GM18867 (cell line): ENCODE results near the gene UBAC2.
A peak's percentile ranks its signal among the peaks of the same experiment; 100 is the strongest.
"Not testable (repeated sequence)": the region's sequence is repeated elsewhere in the genome, so short reads cannot be mapped to it uniquely, and the experiment has no call there.

Experiments
- ATAC-seq: cut with Tn5 transposase; IDR thresholded peaks from one replicate; pipeline ENCODE4 v1.9.1; 2021; ENCODE audit warnings: mild to moderate bottlenecking, moderate library complexity; ENCODE audit not compliant: unreplicated experiment

Gene UBAC2

DNA sequence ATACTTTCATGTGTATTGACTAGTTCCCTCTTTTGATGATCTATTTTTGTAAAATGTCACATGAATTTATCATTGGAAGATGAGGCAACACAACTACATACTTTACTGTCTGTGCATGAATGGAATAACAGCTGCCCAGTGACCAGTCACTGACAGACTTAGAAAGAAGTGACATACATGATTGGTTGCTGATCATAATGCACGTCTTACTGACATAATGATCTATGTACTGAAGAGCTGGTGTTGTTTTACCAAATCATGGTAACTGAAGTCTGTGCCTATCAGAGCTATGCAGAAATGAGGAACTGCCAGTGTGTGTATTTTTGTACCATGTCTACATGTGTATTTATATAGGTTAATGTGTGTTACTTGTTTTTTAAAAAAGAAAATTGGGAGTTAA is 31.1 kb downstream of the UBAC2 start:
- ATAC-seq: no peak

- peak; percentile 81 for ATAC-seq
Measured at GRCh38 chr13:99237981-99238662, 37.5 kb downstream of the UBAC2 start.

DNA sequence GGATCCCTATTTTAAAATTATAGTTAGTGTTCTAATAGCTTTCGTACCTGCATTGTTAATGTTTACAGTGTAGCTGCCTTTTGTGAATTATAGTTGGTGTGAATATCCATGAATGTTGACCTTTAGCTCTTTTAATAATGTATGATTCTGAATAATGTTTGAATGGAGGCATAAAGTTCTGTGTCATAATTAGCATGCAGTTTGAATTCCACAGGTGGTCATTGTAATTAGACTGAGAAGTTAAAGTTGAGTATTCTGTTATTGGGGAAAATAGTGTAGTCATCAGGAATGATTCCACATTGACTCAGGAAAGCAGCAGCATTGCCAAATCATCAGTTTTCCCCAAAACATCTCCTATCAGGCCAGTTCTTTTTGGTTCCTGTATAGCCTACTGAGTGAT is 45.4 kb downstream of the UBAC2 start:
- no peak for ATAC-seq

DNA sequence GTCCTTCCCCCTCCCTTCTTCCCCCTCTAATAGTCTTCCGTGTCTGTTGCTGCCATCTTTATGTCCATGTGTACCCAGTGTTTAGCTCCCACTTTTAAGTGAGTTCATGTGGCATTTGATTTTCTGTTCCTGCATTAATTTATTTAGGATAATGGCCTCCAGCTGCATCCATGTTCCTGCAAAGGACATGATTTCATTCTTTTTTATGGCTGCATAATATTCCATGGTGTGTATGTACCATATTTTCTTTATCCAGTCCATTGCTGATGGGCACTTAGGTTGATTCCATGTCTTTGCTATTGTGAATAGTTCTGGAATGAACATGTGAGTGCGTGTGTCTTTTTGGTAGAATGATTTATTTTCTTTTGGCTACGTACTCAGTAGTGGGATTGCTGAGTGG is 48.5 kb downstream of the UBAC2 start:
- not testable (repeated sequence) for ATAC-seq

DNA sequence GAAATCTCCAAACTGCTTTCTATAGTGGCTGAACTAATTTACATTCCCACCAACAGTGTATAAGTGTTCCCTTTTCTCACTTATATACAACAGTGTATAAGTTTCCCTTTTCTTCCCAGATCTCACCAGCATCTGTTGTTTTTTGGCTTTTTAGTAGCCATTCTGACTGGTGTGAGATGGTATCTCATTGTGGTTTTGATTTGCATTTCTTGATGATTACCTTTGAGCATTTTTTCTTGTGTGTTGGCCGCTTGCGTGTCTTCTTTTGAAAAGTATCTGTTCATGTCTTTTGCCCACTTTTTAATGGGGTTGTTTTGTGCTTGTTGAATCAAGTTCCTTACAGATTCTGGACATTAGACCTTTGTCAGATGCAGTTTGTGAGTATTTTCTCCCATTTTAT is 49.0 kb downstream of the UBAC2 start:
- ATAC-seq: not testable (repeated sequence)

- no peak for ATAC-seq
Measured at GRCh38 chr13:99250982-99251825, 50.5 kb downstream of the UBAC2 start.

GRCh38 chr13:99251921-99252320 is 51.3 kb downstream of the UBAC2 start:
- ATAC-seq: no peak

DNA sequence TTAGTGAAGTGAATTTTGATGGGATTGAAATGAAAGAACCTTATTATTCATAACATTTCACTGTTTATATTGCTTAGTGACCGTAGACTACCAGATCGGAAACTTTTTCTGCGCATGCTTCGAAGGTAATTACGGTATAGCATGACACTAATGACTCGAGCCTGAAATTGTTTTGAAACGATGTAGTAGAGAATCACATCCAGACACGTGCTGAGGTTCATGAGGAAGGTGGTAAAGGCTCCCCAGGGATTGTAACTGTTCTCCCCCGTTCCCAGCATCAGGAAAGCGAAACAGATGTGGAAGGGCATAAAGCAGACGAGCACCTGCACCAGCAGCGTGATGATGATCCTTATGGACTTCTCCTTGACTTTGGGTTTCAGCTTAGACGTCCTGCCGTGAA is 54.2 kb downstream of the UBAC2 start:
- ATAC-seq: no peak

DNA sequence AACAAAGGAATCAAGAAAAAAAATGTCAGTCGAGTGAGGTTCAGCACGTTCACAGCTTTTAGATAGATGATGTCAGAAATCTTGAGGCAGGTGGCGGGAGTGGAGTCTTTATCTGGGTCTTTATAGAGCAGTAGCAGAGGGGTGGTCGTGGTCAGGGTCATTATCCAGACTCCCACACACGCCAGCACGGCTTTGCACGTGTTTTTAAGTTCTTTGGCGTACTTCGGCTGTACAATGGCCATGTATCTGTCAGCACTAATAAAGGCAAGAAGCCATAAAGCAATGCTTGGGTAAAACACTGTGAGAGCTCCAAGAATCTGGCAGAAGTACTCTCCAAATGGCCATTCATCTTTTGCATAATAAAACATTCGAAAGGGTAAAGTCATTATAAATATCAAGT is 54.6 kb downstream of the UBAC2 start:
- ATAC-seq: no peak

DNA sequence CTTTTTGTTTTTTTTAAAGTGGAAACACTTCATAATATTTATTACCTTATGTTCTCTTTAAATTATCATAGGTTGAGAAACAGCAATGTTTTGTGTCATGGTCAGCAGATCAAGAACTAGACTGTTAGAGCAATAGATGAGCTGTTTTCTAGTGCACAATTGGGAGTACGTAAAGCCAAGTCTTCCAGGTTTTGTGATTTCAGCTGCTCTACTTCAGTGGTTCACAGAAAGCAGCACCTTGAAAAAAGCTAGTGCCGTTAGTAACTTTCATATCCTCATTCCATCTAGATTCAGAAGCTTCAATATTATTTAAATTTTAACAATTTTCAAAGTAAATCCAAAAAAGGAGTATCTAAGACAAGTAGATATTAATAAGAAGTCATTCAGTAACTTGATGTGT is 55.6 kb downstream of the UBAC2 start:
- no peak for ATAC-seq

GRCh38 chr13:99256709-99257108 is 56.1 kb downstream of the UBAC2 start:
- ATAC-seq: no peak

GRCh38 chr13:99257291-99257690 is 56.6 kb downstream of the UBAC2 start:
- no peak for ATAC-seq

DNA sequence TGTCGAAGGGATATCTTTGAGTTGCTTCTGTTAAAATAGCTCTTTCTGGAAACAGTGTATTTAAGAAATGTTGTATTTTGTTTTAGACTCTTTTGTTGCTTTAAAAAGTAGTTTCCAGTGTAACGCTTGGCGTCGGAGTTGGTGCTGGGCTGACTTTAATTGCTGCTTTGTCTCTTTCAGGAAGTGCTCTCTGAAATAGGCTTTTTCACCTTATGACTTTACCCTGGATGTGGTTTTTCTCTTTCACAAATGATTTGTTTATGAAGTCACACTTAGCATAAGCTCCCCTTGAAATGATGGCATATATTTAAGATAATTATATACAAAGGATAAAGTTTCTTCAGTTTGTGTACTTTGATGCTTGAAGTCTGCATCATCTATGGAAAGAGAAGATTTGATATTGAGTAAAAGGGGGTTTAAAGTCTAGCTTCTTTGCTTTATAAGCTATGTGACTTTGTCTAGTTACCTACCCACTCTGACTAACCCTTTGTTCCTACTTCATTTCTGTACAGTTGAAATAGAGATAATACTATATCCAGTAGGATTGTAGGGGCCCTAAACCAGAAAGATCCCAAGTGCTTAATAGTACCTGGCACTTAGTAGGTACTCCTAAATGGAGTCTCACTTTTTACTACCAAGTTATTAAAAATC is 57.7 kb downstream of the UBAC2 start, which contains the start of gene GPR18:
Gene GPR18, minus strand, starts transcription at position 170 of the 651 bp plus-strand sequence. CDS start 2,507 bp downstream, outside the sequence.
- peak; percentile 90 for ATAC-seq

GRCh38 chr13:99258946-99259345 is 58.3 kb downstream of the UBAC2 start:
- peak; percentile 75 for ATAC-seq

- no peak for ATAC-seq
Measured at GRCh38 chr13:99260216-99260615, 59.6 kb downstream of the UBAC2 start.

DNA sequence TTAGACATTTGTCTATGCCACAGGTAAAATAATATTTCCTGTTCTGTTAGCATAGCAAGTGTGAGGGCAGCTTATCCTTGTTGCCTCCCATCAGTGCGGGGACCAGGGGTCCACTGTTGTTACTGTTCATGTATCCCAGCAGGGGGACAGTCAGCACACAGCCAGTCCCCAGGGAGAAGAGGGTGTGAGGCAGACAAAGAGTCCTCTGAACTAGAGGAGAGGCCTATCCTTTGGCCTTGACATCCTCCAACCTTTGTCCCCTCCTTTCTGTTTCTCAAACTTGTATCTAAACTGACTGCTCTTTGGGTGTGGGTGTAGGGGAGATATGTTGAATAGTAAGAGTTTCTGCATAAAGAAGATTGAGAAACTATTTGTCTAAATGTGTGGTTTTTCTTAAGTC is 60.4 kb downstream of the UBAC2 start:
- ATAC-seq: no peak

DNA sequence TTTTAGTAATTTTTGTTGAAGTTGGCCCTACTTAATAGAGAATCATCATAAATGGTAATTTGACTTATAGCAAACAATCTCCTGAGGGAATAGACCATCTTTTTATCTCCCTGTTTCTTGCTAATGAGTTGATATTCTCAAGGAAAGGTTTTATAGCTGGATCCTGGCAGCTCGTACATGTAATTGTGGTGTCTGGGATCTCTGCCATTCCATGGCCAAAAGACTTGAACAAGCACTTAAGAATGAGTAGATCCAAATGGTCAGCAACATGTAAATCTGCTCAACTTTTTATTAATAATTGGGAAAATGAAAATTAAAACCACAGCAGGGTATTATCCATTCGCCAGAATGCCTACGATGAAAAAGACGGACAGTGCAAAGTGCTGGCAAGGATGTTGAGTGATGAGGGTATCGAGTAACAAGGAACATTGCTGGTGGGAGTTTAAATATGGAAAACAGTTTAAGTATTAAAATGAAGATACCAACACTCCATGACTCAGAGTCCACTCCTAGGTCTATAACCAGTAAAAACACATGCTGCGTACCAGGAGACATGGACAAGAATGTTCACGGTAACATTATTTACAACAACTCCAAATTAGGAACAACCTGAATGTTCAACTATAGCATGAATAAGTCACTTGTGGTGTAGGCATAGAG is 62.6 kb downstream of the UBAC2 start:
- ATAC-seq: no peak

GRCh38 chr13:99264051-99264450 is 63.4 kb downstream of the UBAC2 start:
- ATAC-seq: no peak

DNA sequence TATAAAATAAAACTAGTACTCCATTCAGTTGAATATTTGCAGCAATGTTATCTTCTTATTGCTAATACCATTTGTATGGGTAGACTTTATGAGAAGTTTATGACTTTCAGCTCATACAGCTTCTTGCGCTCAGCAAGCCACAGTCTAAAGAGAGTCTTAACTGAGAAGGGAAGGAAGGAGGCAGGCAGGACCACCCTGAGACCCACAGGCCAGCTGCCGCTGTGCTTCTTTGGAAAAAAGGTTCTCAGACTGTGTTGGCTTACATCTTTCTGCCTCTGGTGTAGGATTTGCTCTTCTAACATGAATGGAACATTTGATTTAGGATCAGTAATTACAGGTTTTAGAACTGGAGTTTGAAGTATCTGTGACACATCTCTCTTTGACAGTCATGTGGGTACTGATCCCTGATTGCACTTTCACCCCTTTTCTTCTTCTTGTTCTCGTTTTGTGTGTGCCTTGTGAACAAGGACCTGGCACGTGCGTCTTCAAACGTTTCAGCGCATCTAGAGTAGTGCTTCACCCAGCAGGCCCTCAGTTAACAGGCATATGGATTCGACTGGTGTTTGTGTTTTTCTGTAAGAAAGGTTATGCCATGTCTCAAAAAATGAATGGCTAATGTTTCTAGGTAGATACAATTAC is 64.6 kb downstream of the UBAC2 start:
- no peak for ATAC-seq

GRCh38 chr13:99265821-99266426 is 65.3 kb downstream of the UBAC2 start:
- no peak for ATAC-seq
